Activated CD8-positive, alpha-beta T cell treated with anti-CD3 and anti-CD28 coated beads, Interleukin-2, amount 10 ng/mL, durations not matched to agents 7 days and 5 days (primary cell): Measurements from ENCODE around the gene RPL32. TPM values are rescaled to one million over a fixed set of nuclear protein-coding genes. Genes with fewer than 3 reads are reported as not detected.

Experiments used
- ATAC-seq: fragments of 150-1000 bp; cut with Tn5 transposase; one replicate; pipeline ENCODE4 v1.10.0; 2021; ENCODE audit warnings: moderate library complexity
- CTCF ChIA-PET: fragments of 350-600 bp; sonication (Branson Sonifier 250); formaldehyde crosslinking; loops from one replicate; lab custom pipeline; 2021; ENCODE audit warnings: antibody characterized with exemption; lab: Charles Lee
- POLR2A ChIA-PET: fragments of 350-600 bp; sonication (Branson Sonifier 250); formaldehyde crosslinking; loops from one replicate; lab custom pipeline; 2021; ENCODE audit warnings: antibody characterized with exemption; lab: Charles Lee
- DNase-seq: peaks from one replicate; pipeline ENCODE4 v3.0.0-alpha.2; 2020
- H3K27ac Mint-ChIP-seq: one replicate; pipeline ENCODE4 v1.8.0; 2021; ENCODE audit warnings: mild to moderate bottlenecking, mixed read lengths
- H3K27me3 Mint-ChIP-seq: one replicate; pipeline ENCODE4 v1.8.0; 2021; ENCODE audit warnings: low read depth, mixed read lengths
- H3K36me3 Mint-ChIP-seq: one replicate; pipeline ENCODE4 v1.8.0; 2021; ENCODE audit warnings: low read depth, mixed read lengths
- H3K4me1 Mint-ChIP-seq: one replicate; pipeline ENCODE4 v1.8.0; 2021; ENCODE audit warnings: low read depth, mixed read lengths
- H3K4me3 Mint-ChIP-seq: one replicate; pipeline ENCODE4 v1.8.0; 2021; ENCODE audit warnings: mild to moderate bottlenecking, mixed read lengths
- H3K9me3 Mint-ChIP-seq: one replicate; pipeline ENCODE4 v1.8.0; 2022; ENCODE audit warnings: mixed read lengths; ENCODE audit not compliant: insufficient read depth
- total RNA-seq, 2 experiments: library from RNA; stranded (reverse); gene quantifications; one replicate each; pipeline ENCODE4 v1.2.3, GENCODE V29; 2021

RPL32 gene
- total RNA-seq, 2 experiments from 2014 or later, result 1,764 to 1,890 TPM

- ChIA-PET CTCF (interaction anchor here (1.5 kb wide), 1 partner anchor 108 kb away, joined by 4 read pairs; no protein-coding TSS in a partner anchor), POLR2A (no interaction called here)
- Mint-ChIP-seq H3K27ac (no peak overlapping the region), H3K27me3 (no peaks in the 10 kb centered on the region), H3K4me3 (no peak overlapping the region), H3K4me1 (peaks cover 6% of the 10 kb centered on the region), H3K36me3 (no peaks in the 10 kb centered on the region), H3K9me3 (no peaks in the 10 kb centered on the region)
- DNase-seq (no peak), ATAC-seq (no peak)
Observed at GRCh38 chr3:12815078-12815477, 26.3 kb downstream of the RPL32 start.

DNA sequence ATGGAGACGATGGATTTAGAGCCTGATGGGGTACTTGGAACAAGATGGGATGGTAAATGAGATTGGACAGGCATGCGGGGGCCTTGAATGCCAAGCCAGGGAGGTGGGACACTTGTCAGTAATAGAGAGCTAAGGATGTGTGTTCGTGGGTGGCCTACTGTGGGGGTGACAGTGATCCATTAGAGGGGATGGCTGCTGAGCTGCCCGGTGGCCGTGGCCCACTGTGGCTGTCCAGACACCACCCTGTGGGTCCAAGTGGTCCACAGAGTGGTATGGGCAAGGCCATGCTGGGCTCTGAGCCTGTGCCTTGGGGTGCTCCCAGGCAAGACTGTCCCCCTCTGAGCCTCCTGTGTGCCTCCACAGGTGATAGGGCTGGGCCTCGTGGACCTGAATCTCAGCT is 27.4 kb downstream of the RPL32 start:
- CTCF ChIA-PET, result interaction anchor here (1.4 to 1.5 kb wide), 2 partner anchors 28 to 107 kb away, joined by 4 read pairs; partner anchors contain the start of gene RPL32

GRCh38 chr3:12812812-12813211 is 28.6 kb downstream of the RPL32 start:
- DNase-seq, result no peak
- no peak for ATAC-seq
- Mint-ChIP-seq H3K4me1 (peaks cover 6% of the 10 kb centered on the region), H3K36me3 (no peaks in the 10 kb centered on the region), H3K27me3 (peaks cover 11% of the 10 kb centered on the region), H3K27ac (no peak overlapping the region), H3K9me3 (no peaks in the 10 kb centered on the region), H3K4me3 (no peak overlapping the region)
- CTCF ChIA-PET, result interaction anchor here (1.4 kb wide), 1 partner anchor 29 kb away, joined by 4 read pairs; the partner anchor contains the start of gene RPL32
- POLR2A ChIA-PET, result interaction anchor here (1.2 kb wide), 1 partner anchor 28 kb away, joined by 3 read pairs; the partner anchor contains the start of gene RPL32

More for the DNA sequence above, 27.4 kb downstream of the RPL32 start:
- DNase-seq (no peak), ATAC-seq (no peak)
- H3K36me3 Mint-ChIP-seq, result no peaks in the 10 kb centered on the region
- H3K9me3 Mint-ChIP-seq, result no peaks in the 10 kb centered on the region
- no peak overlapping the region for H3K4me3 Mint-ChIP-seq
- H3K27me3 Mint-ChIP-seq, result peaks cover 6% of the 10 kb centered on the region
- H3K27ac Mint-ChIP-seq, result no peak overlapping the region
- peaks cover 6% of the 10 kb centered on the region for H3K4me1 Mint-ChIP-seq
- POLR2A ChIA-PET, result interaction anchor here (0.6 to 1.2 kb wide), 3 partner anchors 27 to 154 kb away, joined by 3 to 4 read pairs (median 3); partner anchors contain the start of gene RPL32

- peak overlapping the region; percentile 80 for H3K27ac Mint-ChIP-seq
- peaks cover 11% of the 10 kb centered on the region for H3K27me3 Mint-ChIP-seq
- peak overlapping the region; percentile 64 for H3K4me3 Mint-ChIP-seq
- no peaks in the 10 kb centered on the region for H3K9me3 Mint-ChIP-seq
- POLR2A ChIA-PET, result interaction anchor here (1.3 kb wide), 1 partner anchor 30 kb away, joined by 6 read pairs; the partner anchor contains the start of gene RPL32
- H3K4me1 Mint-ChIP-seq, result peaks cover 6% of the 10 kb centered on the region
- CTCF ChIA-PET, result interaction anchor here (0.8 to 2.4 kb wide), 11 partner anchors 10 to 101 kb away, joined by 3 to 26 read pairs (median 8); partner anchors contain the start of gene RPL32
- DNase-seq (no peak), ATAC-seq (no peak)
- no peaks in the 10 kb centered on the region for H3K36me3 Mint-ChIP-seq
Observed at GRCh38 chr3:12810961-12811360, 30.4 kb downstream of the RPL32 start.

DNA sequence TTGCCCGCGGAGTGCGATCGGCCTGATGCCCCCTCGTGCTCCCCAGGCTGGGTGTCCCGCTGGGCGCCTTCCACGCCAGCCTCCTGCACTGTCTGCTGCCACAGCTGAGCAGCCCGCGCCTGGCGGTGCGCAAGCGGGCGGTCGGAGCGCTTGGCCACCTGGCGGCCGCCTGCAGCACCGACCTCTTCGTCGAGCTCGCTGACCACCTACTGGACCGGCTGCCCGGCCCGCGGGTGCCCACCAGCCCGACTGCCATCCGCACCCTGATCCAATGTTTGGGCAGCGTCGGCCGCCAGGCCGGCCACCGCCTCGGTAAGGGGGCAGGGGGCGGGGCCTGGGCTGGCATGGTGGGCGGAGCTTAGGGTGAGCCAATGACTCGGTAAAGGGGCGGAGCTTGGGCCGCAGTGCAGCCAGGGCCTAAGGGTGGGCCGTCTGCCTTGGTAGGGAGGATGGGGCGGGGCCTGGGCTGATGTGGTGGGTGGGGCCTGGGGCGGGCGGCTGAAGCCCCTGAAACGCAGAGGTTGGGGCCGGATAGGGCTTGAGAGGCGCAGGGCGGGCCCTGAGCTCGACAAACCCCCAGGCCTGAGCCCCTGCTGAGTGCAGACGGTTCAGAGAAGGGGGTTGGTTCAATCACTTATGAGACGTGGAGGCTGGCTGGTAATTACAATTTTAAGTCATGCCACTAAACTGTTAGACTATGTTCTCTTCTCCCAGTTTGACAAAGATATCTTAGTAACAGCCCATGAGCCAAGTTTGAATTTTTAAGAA is 31.2 kb downstream of the RPL32 start:
- ChIA-PET CTCF (interaction anchor here (0.6 to 3.6 kb wide), 32 partner anchors 8 to 258 kb away, joined by 3 to 34 read pairs (median 5); partner anchors contain the start of genes CAND2, RPL32 and TMEM40), POLR2A (interaction anchor here (1.3 kb wide), 1 partner anchor 31 kb away, joined by 6 read pairs; the partner anchor contains the start of gene RPL32)
- peak; percentile 99 for ATAC-seq
- H3K4me3 Mint-ChIP-seq, result peak overlapping the region; percentile 64
- H3K9me3 Mint-ChIP-seq, result no peaks in the 10 kb centered on the region
- peak overlapping the region; percentile 80 for H3K27ac Mint-ChIP-seq
- no peaks in the 10 kb centered on the region for H3K36me3 Mint-ChIP-seq
- DNase-seq, result peak; percentile 95
- peaks cover 6% of the 10 kb centered on the region for H3K4me1 Mint-ChIP-seq
- H3K27me3 Mint-ChIP-seq, result peaks cover 11% of the 10 kb centered on the region

DNA sequence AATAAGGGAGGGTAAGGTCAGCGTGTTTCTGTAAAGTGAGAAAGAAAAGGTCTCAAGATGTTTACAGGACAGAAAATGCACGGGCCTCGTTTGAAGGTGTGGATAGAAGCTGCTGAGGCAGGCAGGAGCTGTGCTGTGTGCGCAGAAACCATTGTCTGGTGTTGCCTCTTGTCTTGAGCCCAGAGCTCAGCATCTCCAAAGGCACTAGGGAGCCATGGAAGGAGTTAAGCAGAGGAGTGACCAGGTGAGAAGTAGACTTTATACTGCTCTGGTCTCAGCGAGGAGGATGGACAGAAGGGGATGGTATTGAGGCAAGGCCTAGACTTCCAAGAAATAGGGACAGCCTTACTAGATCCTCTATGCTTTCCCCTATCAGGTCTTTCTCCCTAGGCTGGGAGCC is 31.9 kb downstream of the RPL32 start:
- peaks cover 6% of the 10 kb centered on the region for H3K4me1 Mint-ChIP-seq
- no peak for ATAC-seq
- CTCF ChIA-PET, result interaction anchor here (0.9 to 3.6 kb wide), 20 partner anchors 9 to 202 kb away, joined by 3 to 34 read pairs (median 6); partner anchors contain the start of genes CAND2 and RPL32
- H3K27ac Mint-ChIP-seq, result no peak overlapping the region
- H3K9me3 Mint-ChIP-seq, result no peaks in the 10 kb centered on the region
- no peaks in the 10 kb centered on the region for H3K36me3 Mint-ChIP-seq
- peak overlapping the region; percentile 3 for H3K4me3 Mint-ChIP-seq
- POLR2A ChIA-PET, result no interaction called here
- H3K27me3 Mint-ChIP-seq, result peaks cover 11% of the 10 kb centered on the region
- DNase-seq, result no peak

GRCh38 chr3:12809001-12809400 is 32.4 kb downstream of the RPL32 start:
- H3K4me1 Mint-ChIP-seq, result peaks cover 6% of the 10 kb centered on the region
- CTCF ChIA-PET, result interaction anchor here (1.3 to 3.6 kb wide), 11 partner anchors 8 to 102 kb away, joined by 3 to 34 read pairs (median 14); partner anchors contain the start of genes CAND2 and RPL32
- no peak for ATAC-seq

GRCh38 chr3:12808587-12808986 is 32.8 kb downstream of the RPL32 start:
- Mint-ChIP-seq H3K27ac (peak overlapping the region; percentile 8), H3K36me3 (no peaks in the 10 kb centered on the region), H3K4me1 (peaks cover 6% of the 10 kb centered on the region), H3K4me3 (no peak overlapping the region), H3K9me3 (no peaks in the 10 kb centered on the region), H3K27me3 (peaks cover 11% of the 10 kb centered on the region)
- ChIA-PET POLR2A (no interaction called here), CTCF (interaction anchor here (1.3 to 3.6 kb wide), 6 partner anchors 13 to 102 kb away, joined by 3 to 34 read pairs (median 6); partner anchors contain the start of gene RPL32)
- DNase-seq (no peak), ATAC-seq (no peak)

More at GRCh38 chr3:12809001-12809400, 32.4 kb downstream of the RPL32 start:
- no peaks in the 10 kb centered on the region for H3K36me3 Mint-ChIP-seq
- no peaks in the 10 kb centered on the region for H3K9me3 Mint-ChIP-seq
- POLR2A ChIA-PET, result no interaction called here
- H3K27ac Mint-ChIP-seq, result peak overlapping the region; percentile 8
- DNase-seq, result no peak
- peaks cover 11% of the 10 kb centered on the region for H3K27me3 Mint-ChIP-seq
- no peak overlapping the region for H3K4me3 Mint-ChIP-seq

GRCh38 chr3:12807601-12808359 is 33.6 kb downstream of the RPL32 start:
- ATAC-seq, result no peak
- DNase-seq, result no peak
- ChIA-PET CTCF (interaction anchor here (1.4 to 3.6 kb wide), 5 partner anchors 14 to 101 kb away, joined by 4 to 34 read pairs (median 6); partner anchors contain the start of gene RPL32), POLR2A (no interaction called here)
- no peak overlapping the region for H3K27ac Mint-ChIP-seq
- H3K36me3 Mint-ChIP-seq, result no peaks in the 10 kb centered on the region
- H3K27me3 Mint-ChIP-seq, result peaks cover 11% of the 10 kb centered on the region
- H3K4me1 Mint-ChIP-seq, result peaks cover 6% of the 10 kb centered on the region
- H3K9me3 Mint-ChIP-seq, result no peaks in the 10 kb centered on the region
- H3K4me3 Mint-ChIP-seq, result no peak overlapping the region

- H3K9me3 Mint-ChIP-seq, result no peaks in the 10 kb centered on the region
- DNase-seq (no peak), ATAC-seq (no peak)
- peaks cover 6% of the 10 kb centered on the region for H3K4me1 Mint-ChIP-seq
- H3K4me3 Mint-ChIP-seq, result no peak overlapping the region
- H3K27me3 Mint-ChIP-seq, result peaks cover 11% of the 10 kb centered on the region
- CTCF ChIA-PET, result interaction anchor here (3.5 to 3.6 kb wide), 2 partner anchors 15 to 20 kb away, joined by 15 to 34 read pairs; no protein-coding TSS in a partner anchor
- POLR2A ChIA-PET, result no interaction called here
- no peaks in the 10 kb centered on the region for H3K36me3 Mint-ChIP-seq
- no peak overlapping the region for H3K27ac Mint-ChIP-seq
Observed at GRCh38 chr3:12807066-12807465, 34.3 kb downstream of the RPL32 start.

- ChIA-PET POLR2A (interaction anchor here (0.6 kb wide), 1 partner anchor 299 kb away, joined by 3 read pairs; no protein-coding TSS in a partner anchor), CTCF (no interaction called here)
- Mint-ChIP-seq H3K4me1 (no peaks in the 10 kb centered on the region), H3K36me3 (no peaks in the 10 kb centered on the region), H3K27me3 (no peaks in the 10 kb centered on the region), H3K27ac (no peak overlapping the region), H3K4me3 (no peak overlapping the region), H3K9me3 (no peaks in the 10 kb centered on the region)
- ATAC-seq, result no peak
- DNase-seq, result no peak
Observed at GRCh38 chr3:12803371-12803770, 38.0 kb downstream of the RPL32 start.
